ENCODE results near the gene TNNI2.

TNNI2 gene

GRCh38 chr11:1822648-1823375 is 16.0 kb upstream of the TNNI2 start:
- DNase-seq = no peak

- no peak for DNase-seq
Observed at GRCh38 chr11:1823376-1824220, 15.2 kb upstream of the TNNI2 start.

GRCh38 chr11:1824221-1825038 is 14.4 kb upstream of the TNNI2 start:
- no peak for DNase-seq

- no peak for DNase-seq
Observed at GRCh38 chr11:1825039-1825740, 13.6 kb upstream of the TNNI2 start.

- DNase-seq = no peak
Observed at GRCh38 chr11:1825785-1826451, 12.9 kb upstream of the TNNI2 start.

GRCh38 chr11:1826552-1827094 is 12.2 kb upstream of the TNNI2 start:
- DNase-seq = no peak

- DNase-seq = peak; percentile 33 to 58
Observed at GRCh38 chr11:1827095-1827813, 11.5 kb upstream of the TNNI2 start.

- no peak for DNase-seq
Observed at GRCh38 chr11:1827931-1828330, 10.8 kb upstream of the TNNI2 start.

- no peak for DNase-seq
Observed at GRCh38 chr11:1828542-1828941, 10.2 kb upstream of the TNNI2 start.

GRCh38 chr11:1829039-1829820 is 9.6 kb upstream of the TNNI2 start:
- DNase-seq = peak in 1 of 2 experiments; percentile 70

GRCh38 chr11:1830004-1830321 is 8.8 kb upstream of the TNNI2 start:
- DNase-seq = no peak

- no peak for DNase-seq
Observed at GRCh38 chr11:1830322-1831223, 8.2 kb upstream of the TNNI2 start.

GRCh38 chr11:1831338-1832210 is 7.2 kb upstream of the TNNI2 start:
- no peak for DNase-seq

- peak in 1 of 2 experiments; percentile 32 for DNase-seq
Observed at GRCh38 chr11:1832211-1832919, 6.4 kb upstream of the TNNI2 start.

- DNase-seq = no peak
Observed at GRCh38 chr11:1832920-1833295, 5.9 kb upstream of the TNNI2 start.

- no peak for DNase-seq
Observed at GRCh38 chr11:1834062-1834610, 4.6 kb upstream of the TNNI2 start.
